ENCODE results near the gene UBE2I. TPM values are rescaled to one million over a fixed set of nuclear protein-coding genes. Genes with fewer than 3 reads are reported as not detected.

UBE2I gene
- total RNA-seq, 1 donor from 2014 or later = 256 TPM

GRCh38 chr16:1311212-1311737 lies 1.8 kb downstream of the UBE2I start:
- TF ChIP-seq, protein P1, sequence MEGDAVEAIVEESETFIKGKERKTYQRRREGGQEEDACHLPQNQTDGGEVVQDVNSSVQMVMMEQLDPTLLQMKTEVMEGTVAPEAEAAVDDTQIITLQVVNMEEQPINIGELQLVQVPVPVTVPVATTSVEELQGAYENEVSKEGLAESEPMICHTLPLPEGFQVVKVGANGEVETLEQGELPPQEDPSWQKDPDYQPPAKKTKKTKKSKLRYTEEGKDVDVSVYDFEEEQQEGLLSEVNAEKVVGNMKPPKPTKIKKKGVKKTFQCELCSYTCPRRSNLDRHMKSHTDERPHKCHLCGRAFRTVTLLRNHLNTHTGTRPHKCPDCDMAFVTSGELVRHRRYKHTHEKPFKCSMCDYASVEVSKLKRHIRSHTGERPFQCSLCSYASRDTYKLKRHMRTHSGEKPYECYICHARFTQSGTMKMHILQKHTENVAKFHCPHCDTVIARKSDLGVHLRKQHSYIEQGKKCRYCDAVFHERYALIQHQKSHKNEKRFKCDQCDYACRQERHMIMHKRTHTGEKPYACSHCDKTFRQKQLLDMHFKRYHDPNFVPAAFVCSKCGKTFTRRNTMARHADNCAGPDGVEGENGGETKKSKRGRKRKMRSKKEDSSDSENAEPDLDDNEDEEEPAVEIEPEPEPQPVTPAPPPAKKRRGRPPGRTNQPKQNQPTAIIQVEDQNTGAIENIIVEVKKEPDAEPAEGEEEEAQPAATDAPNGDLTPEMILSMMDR (IDR thresholded peaks at IDR 0.05; ENCODE audit: partially characterized antibody, unreplicated experiment) = no peak
- Mint-ChIP-seq H3K36me3 (ENCODE audit: unreplicated experiment) (no peaks in the 10 kb centered on the region), H3K9me3 (ENCODE audit: unreplicated experiment) (peaks cover 9% of the 10 kb centered on the region), H3K27me3 (ENCODE audit: unreplicated experiment) (peaks cover 6% of the 10 kb centered on the region), H3K4me3 (ENCODE audit: unreplicated experiment) (peak overlapping the region; percentile 98), H3K27ac (ENCODE audit: unreplicated experiment) (peak overlapping the region; percentile 98), H3K4me1 (ENCODE audit: low read depth, unreplicated experiment) (peaks cover 12% of the 10 kb centered on the region)
- DNase-seq = peak; percentile 54

- DNase-seq = no peak
- TF ChIP-seq, protein P1 (IDR thresholded peaks at IDR 0.05; ENCODE audit: partially characterized antibody, unreplicated experiment) = no peak
- H3K27ac Mint-ChIP-seq (ENCODE audit: unreplicated experiment) = no peak overlapping the region
- H3K4me1 Mint-ChIP-seq (ENCODE audit: low read depth, unreplicated experiment) = peaks cover 12% of the 10 kb centered on the region
- no peaks in the 10 kb centered on the region for H3K36me3 Mint-ChIP-seq (ENCODE audit: unreplicated experiment)
- peaks cover 6% of the 10 kb centered on the region for H3K27me3 Mint-ChIP-seq (ENCODE audit: unreplicated experiment)
- H3K9me3 Mint-ChIP-seq (ENCODE audit: unreplicated experiment) = peaks cover 9% of the 10 kb centered on the region
- H3K4me3 Mint-ChIP-seq (ENCODE audit: unreplicated experiment) = peak overlapping the region; percentile 98
These were observed 2.5 kb downstream of the UBE2I start for GRCh38 chr16:1311738-1312466.

- Mint-ChIP-seq H3K27ac (ENCODE audit: unreplicated experiment) (peak overlapping the region; percentile 52), H3K4me3 (ENCODE audit: unreplicated experiment) (peak overlapping the region; percentile 63), H3K9me3 (ENCODE audit: unreplicated experiment) (peaks cover 9% of the 10 kb centered on the region), H3K27me3 (ENCODE audit: unreplicated experiment) (peaks cover 6% of the 10 kb centered on the region), H3K4me1 (ENCODE audit: low read depth, unreplicated experiment) (peaks cover 12% of the 10 kb centered on the region), H3K36me3 (ENCODE audit: unreplicated experiment) (no peaks in the 10 kb centered on the region)
- no peak for DNase-seq
- TF ChIP-seq, protein P1 (IDR thresholded peaks at IDR 0.05; ENCODE audit: partially characterized antibody, unreplicated experiment) = no peak
These were observed 3.0 kb downstream of the UBE2I start for GRCh38 chr16:1312467-1312816.

DNA sequence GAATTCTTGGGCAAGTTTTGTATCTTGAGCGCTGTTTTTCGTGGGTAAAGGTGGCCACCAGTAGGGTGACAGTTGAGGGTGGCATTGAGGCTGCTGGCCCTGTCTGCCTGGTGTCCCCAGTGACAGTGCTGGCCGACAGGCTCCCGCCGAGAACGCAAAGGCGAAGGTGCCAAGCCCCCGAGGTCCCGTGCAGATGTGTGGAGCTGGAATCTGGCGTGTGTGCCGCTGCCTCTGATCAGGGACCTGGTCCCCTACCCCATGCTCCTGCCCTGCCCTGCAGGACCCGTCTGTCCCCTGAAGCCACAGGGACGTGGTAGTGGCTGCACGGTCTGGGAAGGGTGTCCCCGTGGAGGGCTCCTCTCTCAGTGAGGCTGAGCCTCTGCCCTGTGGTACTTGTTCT lies 3.5 kb downstream of the UBE2I start:
- peak overlapping the region; percentile 63 for H3K4me3 Mint-ChIP-seq (ENCODE audit: unreplicated experiment)
- peak overlapping the region; percentile 52 for H3K27ac Mint-ChIP-seq (ENCODE audit: unreplicated experiment)
- H3K36me3 Mint-ChIP-seq (ENCODE audit: unreplicated experiment) = no peaks in the 10 kb centered on the region

More for the DNA sequence above, 3.5 kb downstream of the UBE2I start:
- TF ChIP-seq, protein P1 (IDR thresholded peaks at IDR 0.05; ENCODE audit: partially characterized antibody, unreplicated experiment) = no peak
- H3K4me1 Mint-ChIP-seq (ENCODE audit: low read depth, unreplicated experiment) = peaks cover 12% of the 10 kb centered on the region
- no peak for DNase-seq
- peaks cover 10% of the 10 kb centered on the region for H3K9me3 Mint-ChIP-seq (ENCODE audit: unreplicated experiment)
- H3K27me3 Mint-ChIP-seq (ENCODE audit: unreplicated experiment) = peaks cover 6% of the 10 kb centered on the region
